ENCODE data around the gene MBOAT2. TPM values are rescaled to one million over a fixed set of nuclear protein-coding genes. Genes with fewer than 3 reads are reported as not detected.

The MBOAT2 gene
- total and polyA plus RNA-seq, 12 donors: 0.24 to 9.6 (median 2.3) TPM

GRCh38 chr2:8929128-8929527 lies 74.4 kb downstream of the MBOAT2 start:
- 93 to 99% (median 97%) methylated on average over 3 of the region's 3 CpGs for WGBS, 4 donors
- no peaks in the 10 kb centered on the region for H3K4me1 ChIP-seq (replicated peaks in 1 of 2)
- no peaks in the 10 kb centered on the region for H3K36me3 ChIP-seq (replicated peaks in 1 of 2)

GRCh38 chr2:8927510-8928455 lies 75.7 kb downstream of the MBOAT2 start:
- H3K36me3 ChIP-seq (replicated peaks in 1 of 2): no peaks in the 10 kb centered on the region
- no peak for DNase-seq
- H3K4me3 ChIP-seq: no peak overlapping the region
- TF ChIP-seq, protein P1, sequence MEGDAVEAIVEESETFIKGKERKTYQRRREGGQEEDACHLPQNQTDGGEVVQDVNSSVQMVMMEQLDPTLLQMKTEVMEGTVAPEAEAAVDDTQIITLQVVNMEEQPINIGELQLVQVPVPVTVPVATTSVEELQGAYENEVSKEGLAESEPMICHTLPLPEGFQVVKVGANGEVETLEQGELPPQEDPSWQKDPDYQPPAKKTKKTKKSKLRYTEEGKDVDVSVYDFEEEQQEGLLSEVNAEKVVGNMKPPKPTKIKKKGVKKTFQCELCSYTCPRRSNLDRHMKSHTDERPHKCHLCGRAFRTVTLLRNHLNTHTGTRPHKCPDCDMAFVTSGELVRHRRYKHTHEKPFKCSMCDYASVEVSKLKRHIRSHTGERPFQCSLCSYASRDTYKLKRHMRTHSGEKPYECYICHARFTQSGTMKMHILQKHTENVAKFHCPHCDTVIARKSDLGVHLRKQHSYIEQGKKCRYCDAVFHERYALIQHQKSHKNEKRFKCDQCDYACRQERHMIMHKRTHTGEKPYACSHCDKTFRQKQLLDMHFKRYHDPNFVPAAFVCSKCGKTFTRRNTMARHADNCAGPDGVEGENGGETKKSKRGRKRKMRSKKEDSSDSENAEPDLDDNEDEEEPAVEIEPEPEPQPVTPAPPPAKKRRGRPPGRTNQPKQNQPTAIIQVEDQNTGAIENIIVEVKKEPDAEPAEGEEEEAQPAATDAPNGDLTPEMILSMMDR (IDR thresholded peaks at IDR 0.05): no peak
- TF ChIP-seq POLR2A (IDR thresholded peaks at IDR 0.05): no peak
- H3K27ac ChIP-seq: no peak overlapping the region
- H3K9me3 ChIP-seq (replicated peaks in 1 of 3): no peaks in the 10 kb centered on the region
- H3K27me3 ChIP-seq: no peaks in the 10 kb centered on the region
- intact Hi-C loops (cut with DNase I): no loop called here
- WGBS, 4 donors: 84 to 89% (median 85%) methylated on average over 17 of the region's 17 CpGs
- no peaks in the 10 kb centered on the region for H3K4me1 ChIP-seq (replicated peaks in 1 of 2)

More at GRCh38 chr2:8929128-8929527, 74.4 kb downstream of the MBOAT2 start:
- Histone ChIP-seq H3K4me3 (no peak overlapping the region), H3K27ac (no peak overlapping the region), H3K27me3 (no peaks in the 10 kb centered on the region), H3K9me3 (replicated peaks in 1 of 3) (no peaks in the 10 kb centered on the region)
- TF ChIP-seq, protein P1 (IDR thresholded peaks at IDR 0.05): no peak
- no peak for TF ChIP-seq POLR2A (IDR thresholded peaks at IDR 0.05)
- DNase-seq: no peak
- intact Hi-C loops (cut with DNase I): no loop called here

- H3K27me3 ChIP-seq: no peaks in the 10 kb centered on the region
- no peak overlapping the region for H3K4me3 ChIP-seq
- intact Hi-C loops (cut with DNase I): no loop called here
- DNase-seq: no peak
- WGBS, 4 donors: 91 to 94% (median 93%) methylated on average over 8 of the region's 8 CpGs
- no peaks in the 10 kb centered on the region for H3K4me1 ChIP-seq (replicated peaks in 1 of 2)
- H3K9me3 ChIP-seq (replicated peaks in 1 of 3): no peaks in the 10 kb centered on the region
- TF ChIP-seq POLR2A (IDR thresholded peaks at IDR 0.05): no peak
- TF ChIP-seq, protein P1 (IDR thresholded peaks at IDR 0.05): no peak
- H3K27ac ChIP-seq: no peak overlapping the region
- no peaks in the 10 kb centered on the region for H3K36me3 ChIP-seq (replicated peaks in 1 of 2)
Observed at GRCh38 chr2:8926356-8926755, 77.1 kb downstream of the MBOAT2 start.

- no peaks in the 10 kb centered on the region for H3K9me3 ChIP-seq (replicated peaks in 1 of 3)
- no peaks in the 10 kb centered on the region for H3K4me1 ChIP-seq (replicated peaks in 1 of 2)
- 85 to 90% (median 89%) methylated on average over 2 of the region's 2 CpGs for WGBS, 4 donors
- H3K4me3 ChIP-seq: no peak overlapping the region
- TF ChIP-seq, protein P1 (IDR thresholded peaks at IDR 0.05): no peak
- no peak for TF ChIP-seq POLR2A (IDR thresholded peaks at IDR 0.05)
- H3K27ac ChIP-seq: no peak overlapping the region
- no peaks in the 10 kb centered on the region for H3K27me3 ChIP-seq
- no peak for DNase-seq
- intact Hi-C loops (cut with DNase I): no loop called here
- H3K36me3 ChIP-seq (replicated peaks in 1 of 2): no peaks in the 10 kb centered on the region
Observed at GRCh38 chr2:8925411-8925810, 78.1 kb downstream of the MBOAT2 start.

All from adrenal gland (tissue), 12 donors.